ENCODE results near the gene RGS19.

The RGS19 gene

GRCh38 chr20:64035933-64036345 is 43.4 kb downstream of the RGS19 start, which contains the start of gene C20orf204:
C20orf204 (plus strand) TSS chr20:64036182; CDS start chr20:64036324, 142 bp downstream.
- DNase-seq (ENCODE audit: low read depth in 2 of 2) = no peak

- DNase-seq (ENCODE audit: low read depth in 2 of 2) = no peak
Measured at GRCh38 chr20:64035066-64035932, 44.0 kb downstream of the RGS19 start.

- no peak for DNase-seq (ENCODE audit: low read depth in 2 of 2)
Measured at GRCh38 chr20:64033981-64034493, 45.3 kb downstream of the RGS19 start.

GRCh38 chr20:64032706-64033624 is 46.4 kb downstream of the RGS19 start:
- DNase-seq (ENCODE audit: low read depth in 2 of 2) = no peak

- DNase-seq (ENCODE audit: low read depth in 2 of 2) = no peak
Measured at GRCh38 chr20:64031822-64032314, 47.5 kb downstream of the RGS19 start.

GRCh38 chr20:64030371-64031134 is 48.8 kb downstream of the RGS19 start:
- no peak for DNase-seq (ENCODE audit: low read depth in 2 of 2)

- no peak for DNase-seq (ENCODE audit: low read depth in 2 of 2)
Measured at GRCh38 chr20:64029293-64030117, 49.8 kb downstream of the RGS19 start.

GRCh38 chr20:64027981-64028685 is 51.2 kb downstream of the RGS19 start:
- no peak for DNase-seq (ENCODE audit: low read depth in 2 of 2)

- DNase-seq (ENCODE audit: low read depth in 2 of 2) = no peak
Measured at GRCh38 chr20:64025826-64026412, 53.4 kb downstream of the RGS19 start.

- DNase-seq (ENCODE audit: low read depth in 2 of 2) = no peak
Measured at GRCh38 chr20:64025101-64025825, 54.1 kb downstream of the RGS19 start.

GRCh38 chr20:64024141-64024990 is 55.0 kb downstream of the RGS19 start:
- DNase-seq (ENCODE audit: low read depth in 2 of 2) = no peak

- DNase-seq (ENCODE audit: low read depth in 2 of 2) = no peak
Measured at GRCh38 chr20:64023361-64024140, 55.8 kb downstream of the RGS19 start.

Data from fibroblast of skin of left quadriceps (primary cell).